Keratinocyte (primary cell): ENCODE results near the gene AFG1L.

Source experiments
- CTCF ChIP-seq, 3 experiments: IDR thresholded peaks in 1 of 3; conservative IDR thresholded peaks in 1 of 3; optimal IDR thresholded peaks in 1 of 3; 2 replicates in 2 of 3; 3 replicates in 1 of 3; pipeline versions ENCODE3 to v1.5.1; 2011; ENCODE audit warnings: low read length in 3 of 3, mild to moderate bottlenecking in 3 of 3, moderate library complexity in 2 of 3, control low read depth in 1 of 3, inconsistent platforms in 1 of 3; ENCODE audit not compliant: insufficient read depth in 2 of 3; ENCODE audit errors: extremely low read depth in 1 of 3
- EZH2 ChIP-seq: IDR thresholded peaks from one replicate; pipeline ENCODE4 v1.6.1; 2012; ENCODE audit warnings: inconsistent platforms, mild to moderate bottlenecking, low read length, moderate library complexity

GRCh38 chr6:108451816-108452215 lies 157.0 kb downstream of the AFG1L start:
- no peak for TF ChIP-seq EZH2
- no peak for TF ChIP-seq CTCF (optimal IDR thresholded peaks at IDR 0.05 in 1 of 3, IDR thresholded peaks at IDR 0.05 in 1 of 3, conservative IDR thresholded peaks at IDR 0.05 in 1 of 3; ENCODE audit: extremely low read depth in 1 of 3, insufficient read depth in 2 of 3, low read length in 3 of 3)
